GM18519 (cell line): Measurements from ENCODE around the gene RABAC1.
"Not testable (repeated sequence)": the region's sequence is repeated elsewhere in the genome, so short reads cannot be mapped to it uniquely, and the experiment has no call there.

ENCODE experiments used
- ATAC-seq: cut with Tn5 transposase; IDR thresholded peaks from one replicate; pipeline ENCODE4 v1.9.1; 2021; ENCODE audit warnings: mild to moderate bottlenecking, moderate library complexity; ENCODE audit not compliant: unreplicated experiment, low FRiP score

The RABAC1 gene

GRCh38 chr19:41959056-41960053 lies at the start of gene RABAC1:
TSS of gene RABAC1 (minus strand) at chr19:41959321. CDS start at chr19:41959292, 29 bp downstream.
- ATAC-seq, result peak; percentile 63

GRCh38 chr19:42006569-42006968 lies 47.4 kb upstream of the RABAC1 start:
- no peak for ATAC-seq

- no peak for ATAC-seq
Measured at GRCh38 chr19:42005504-42005903, 46.4 kb upstream of the RABAC1 start.

DNA sequence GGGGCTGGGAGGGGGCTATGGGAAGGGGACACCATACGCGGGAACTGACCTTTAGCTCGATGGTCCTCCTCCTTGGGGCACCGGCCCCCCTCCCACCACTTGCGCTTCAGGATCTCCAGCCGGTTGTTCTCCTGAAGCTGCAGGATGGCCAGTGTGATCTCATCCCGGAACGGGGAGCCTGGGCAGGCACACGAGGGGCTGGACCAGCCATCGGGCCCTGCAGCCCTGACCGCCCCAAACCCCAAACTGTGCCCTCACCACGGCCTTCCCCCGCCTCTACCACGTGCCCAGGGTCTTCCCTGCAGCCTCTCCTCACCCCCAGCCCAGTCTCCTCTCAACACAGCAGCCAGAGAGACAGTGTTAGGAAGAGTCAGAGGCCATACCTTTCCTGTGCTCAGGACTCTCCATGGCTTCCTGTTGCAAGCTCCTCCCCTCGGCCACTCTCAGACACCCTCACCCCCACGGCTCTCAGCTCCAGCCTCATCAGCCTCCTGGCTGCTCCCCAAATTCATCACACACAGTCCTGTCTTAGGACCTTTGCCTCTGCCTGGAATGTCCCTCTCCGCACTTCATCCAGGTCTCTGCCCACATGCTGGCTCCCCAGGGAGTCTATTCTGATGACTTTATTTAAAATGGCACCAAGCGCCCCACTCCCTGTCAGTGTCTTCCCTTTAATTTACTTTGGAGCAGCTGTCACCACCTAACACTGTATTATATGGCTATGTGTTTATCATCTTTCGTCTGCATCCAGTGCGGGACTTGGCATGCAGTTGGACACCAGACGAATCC lies 44.6 kb upstream of the RABAC1 start:
- no peak for ATAC-seq

DNA sequence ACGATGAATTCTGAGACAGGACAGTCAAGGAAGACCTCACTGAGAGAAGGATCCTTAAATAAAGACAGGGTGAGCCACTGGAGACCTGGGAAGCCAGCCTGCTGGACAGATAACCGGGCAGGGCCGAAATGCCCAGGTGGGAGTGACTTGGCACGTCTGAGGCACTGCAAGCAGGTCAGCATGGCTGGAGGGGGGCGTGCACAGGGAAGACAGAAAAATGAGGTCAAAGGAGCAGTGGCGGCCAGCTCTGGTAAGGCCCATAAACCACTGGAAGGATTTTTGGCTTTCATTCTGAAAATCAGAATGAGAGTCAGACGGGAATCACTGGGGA lies 40.7 kb upstream of the RABAC1 start:
- ATAC-seq, result no peak

- no peak for ATAC-seq
Measured at GRCh38 chr19:41999071-41999877, 40.2 kb upstream of the RABAC1 start.

DNA sequence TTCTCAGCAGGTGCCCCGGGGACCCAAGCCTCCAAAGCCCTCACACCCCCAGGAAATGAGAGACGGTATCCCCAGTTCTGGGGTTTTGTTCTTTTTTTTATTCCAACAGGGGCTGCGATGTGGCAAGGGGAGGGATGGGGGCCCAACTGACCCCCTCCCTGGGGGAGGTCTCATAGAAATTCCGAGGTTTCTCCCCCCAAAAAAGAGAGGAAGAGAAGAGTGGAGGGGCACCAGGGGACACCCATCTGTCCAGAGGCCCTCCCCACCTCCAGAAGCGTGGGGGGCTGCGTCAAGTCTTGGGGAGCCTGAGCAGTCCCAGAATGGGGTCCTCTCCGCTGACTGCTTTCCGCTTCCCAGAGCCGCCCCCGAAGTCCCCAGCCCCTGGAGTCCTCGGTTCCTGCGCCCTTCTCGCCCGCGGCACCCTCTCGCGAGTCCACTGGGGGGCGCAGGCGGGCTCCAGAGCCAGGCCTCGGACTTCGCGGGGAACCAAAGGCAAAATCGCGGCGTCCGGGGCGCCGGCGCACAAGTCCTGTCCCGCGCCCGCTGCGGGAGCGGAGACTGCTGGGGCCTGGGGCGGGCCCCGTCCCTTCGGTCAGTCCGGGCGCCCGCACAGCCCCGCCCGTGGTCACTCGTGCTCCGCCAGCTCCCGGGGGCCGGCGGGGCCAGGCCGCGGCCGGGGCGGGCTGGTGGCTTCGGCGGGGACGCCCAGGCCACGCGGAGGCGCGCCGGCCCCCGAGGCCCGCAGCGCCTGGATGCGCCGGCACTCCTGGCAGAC lies 39.3 kb upstream of the RABAC1 start:
- no peak for ATAC-seq

GRCh38 chr19:41997851-41998229 lies 38.7 kb upstream of the RABAC1 start:
- ATAC-seq, result no peak

DNA sequence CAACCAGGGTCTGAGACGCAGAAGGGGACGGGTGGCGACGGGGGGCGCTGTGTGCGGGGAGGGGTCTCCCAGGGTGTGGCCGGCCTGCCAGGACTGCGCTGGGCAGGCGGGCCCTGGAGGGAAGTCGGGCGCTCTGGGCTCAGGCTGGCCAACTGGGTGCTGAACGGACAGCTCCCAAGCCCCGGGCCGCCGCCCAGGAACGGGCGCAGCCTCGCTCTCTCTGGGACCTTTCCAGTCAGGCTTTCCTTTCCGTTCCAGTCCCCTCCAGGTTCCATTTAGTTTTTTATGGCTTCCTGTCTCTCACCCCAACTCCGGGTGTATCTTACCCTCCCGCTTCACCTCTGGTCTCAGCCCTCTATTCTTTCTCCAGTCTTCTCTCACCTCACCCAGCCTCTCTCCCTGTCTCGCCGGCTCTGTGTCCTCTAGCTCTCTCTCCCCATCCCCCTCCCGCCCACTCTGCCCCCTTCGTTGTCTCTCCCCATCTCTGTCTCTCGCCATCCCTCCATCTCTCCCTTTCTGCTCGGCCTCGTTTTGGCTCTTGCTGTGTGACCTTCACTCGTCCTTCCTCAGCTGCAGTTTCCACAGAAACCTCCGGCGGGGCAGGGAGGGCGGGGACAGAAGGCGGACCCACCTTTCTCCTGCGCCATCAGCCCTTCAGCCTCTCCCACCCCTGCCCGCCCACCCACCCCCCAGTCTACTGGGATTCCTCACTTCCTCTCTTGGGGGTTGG lies 38.2 kb upstream of the RABAC1 start:
- ATAC-seq, result no peak

DNA sequence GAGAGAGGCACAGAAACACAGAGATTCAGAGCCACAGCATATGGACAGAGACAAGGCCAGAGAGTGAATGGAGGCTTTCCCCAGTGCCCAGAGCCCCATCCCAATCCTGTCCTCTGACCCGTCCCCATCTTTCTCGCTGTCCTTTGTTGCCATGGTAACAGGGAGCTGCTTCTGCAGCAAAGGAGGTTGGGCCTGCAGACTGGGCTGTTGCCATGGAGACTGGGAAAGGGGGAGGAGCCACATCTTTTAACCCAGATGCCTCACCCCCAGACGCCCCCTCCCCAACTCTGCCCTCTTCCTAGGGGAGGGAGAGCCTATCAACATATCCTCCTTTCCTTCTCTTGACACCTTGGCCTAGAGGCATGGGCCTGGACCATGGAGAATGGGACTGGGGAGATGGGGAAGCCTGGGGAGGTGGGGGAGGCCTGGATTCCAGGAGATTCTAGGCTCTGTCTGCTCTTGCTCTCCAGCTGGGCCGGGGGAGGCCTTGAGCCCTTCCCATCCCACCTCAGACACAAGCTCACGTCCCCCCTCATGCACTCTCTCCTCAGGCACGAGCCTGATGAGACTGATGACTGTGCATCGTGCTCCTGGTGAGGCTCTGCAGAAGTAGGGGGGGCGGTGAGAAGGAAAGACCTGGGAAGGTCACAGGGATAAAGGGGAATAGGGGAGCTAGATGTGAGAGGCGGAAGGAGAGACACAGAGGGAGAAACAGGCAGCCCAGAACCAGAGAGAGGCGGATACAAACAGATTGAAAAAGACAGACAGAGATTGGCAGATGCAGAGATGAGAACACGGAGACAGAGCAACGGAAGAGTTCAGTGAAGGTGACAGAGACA lies 37.1 kb upstream of the RABAC1 start:
- no peak for ATAC-seq

DNA sequence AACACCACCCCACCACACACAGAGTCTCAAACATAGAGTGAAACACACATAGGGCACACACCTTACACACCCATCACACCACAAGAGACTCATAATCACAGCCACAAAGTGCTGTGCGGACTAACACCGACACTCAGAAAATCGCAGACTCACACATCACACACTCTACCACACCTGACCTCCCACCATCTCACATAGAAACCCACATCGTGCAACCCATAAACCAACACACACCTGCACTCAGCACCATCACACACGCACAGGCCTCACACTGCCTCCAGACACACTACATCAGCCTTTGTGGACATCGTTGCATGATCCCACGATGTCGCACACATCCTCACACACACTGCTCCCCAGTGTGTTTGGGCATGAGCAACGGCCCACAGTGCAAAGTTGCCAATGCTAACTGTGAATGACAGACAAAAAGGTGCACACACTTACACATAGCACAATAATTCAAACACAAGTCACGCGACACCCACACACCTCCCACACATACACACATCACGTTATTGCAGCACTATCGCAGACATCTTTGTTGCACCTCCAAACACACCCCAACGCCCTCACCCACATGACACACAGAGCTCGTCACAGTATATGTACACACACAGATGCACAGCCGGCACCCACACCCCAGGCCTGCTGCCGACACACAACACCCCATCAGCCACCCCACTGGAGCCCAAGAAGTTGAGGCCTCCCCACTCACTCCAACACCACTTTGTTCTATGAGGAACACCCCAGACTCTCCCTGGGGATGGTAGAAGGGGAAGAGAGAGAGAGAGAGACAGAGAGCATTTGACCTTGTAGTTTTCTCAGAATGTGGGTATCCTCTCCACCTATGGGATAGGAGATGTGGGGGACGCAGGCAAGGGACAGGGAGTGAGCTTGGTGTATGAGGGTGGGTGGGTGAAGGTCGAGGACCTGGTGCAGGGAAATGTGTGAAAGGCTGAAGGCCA lies 36.2 kb upstream of the RABAC1 start:
- ATAC-seq, result no peak

- ATAC-seq, result no peak
Measured at GRCh38 chr19:41994521-41994971, 35.4 kb upstream of the RABAC1 start.

DNA sequence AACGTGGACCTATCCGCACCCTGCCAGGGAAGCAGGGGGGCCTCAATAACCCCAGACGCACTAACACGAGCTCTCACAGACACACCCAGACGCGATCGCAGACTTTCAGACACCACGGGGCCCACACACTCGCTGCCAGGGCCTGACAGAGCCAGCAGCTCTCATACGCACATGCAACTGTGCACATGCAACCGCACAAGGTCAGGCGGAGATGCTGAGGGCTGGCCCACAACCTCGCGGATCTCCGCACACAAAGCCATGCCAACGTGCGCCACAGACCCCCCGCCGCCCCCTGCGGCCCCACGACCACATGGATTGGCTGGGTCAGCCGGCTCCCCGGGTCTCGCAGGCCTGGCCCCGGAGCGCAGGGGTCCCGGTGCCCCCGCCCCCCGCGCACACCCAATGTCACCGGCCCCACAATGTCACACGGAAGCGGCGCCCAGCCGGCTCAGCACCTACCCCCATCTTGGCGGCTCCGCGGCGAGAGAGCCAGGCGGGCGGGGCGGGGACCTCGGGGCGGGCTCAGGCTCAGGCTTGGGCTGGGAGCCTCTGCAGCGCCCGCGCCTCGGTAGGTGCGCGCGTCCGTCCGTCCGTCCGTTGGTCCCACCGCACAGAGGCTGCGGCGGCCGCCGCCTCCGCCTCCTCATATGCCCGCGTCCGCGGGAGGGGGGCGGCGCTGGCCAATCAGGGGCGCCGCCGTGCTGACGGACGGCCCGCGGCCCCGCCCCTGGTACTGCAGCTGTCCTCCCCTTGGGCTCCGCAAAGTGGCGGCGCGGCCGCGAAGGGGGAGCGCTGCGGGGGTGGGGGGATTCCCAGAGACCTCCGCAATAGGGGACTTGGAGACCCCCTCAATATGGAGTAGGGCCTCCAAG lies 34.7 kb upstream of the RABAC1 start, which contains the start of gene ATP1A3:
Gene ATP1A3 (minus strand): TSS at position 619 of the 872 bp plus-strand sequence. CDS start 154 bp downstream, at position 465.
- no peak for ATAC-seq

DNA sequence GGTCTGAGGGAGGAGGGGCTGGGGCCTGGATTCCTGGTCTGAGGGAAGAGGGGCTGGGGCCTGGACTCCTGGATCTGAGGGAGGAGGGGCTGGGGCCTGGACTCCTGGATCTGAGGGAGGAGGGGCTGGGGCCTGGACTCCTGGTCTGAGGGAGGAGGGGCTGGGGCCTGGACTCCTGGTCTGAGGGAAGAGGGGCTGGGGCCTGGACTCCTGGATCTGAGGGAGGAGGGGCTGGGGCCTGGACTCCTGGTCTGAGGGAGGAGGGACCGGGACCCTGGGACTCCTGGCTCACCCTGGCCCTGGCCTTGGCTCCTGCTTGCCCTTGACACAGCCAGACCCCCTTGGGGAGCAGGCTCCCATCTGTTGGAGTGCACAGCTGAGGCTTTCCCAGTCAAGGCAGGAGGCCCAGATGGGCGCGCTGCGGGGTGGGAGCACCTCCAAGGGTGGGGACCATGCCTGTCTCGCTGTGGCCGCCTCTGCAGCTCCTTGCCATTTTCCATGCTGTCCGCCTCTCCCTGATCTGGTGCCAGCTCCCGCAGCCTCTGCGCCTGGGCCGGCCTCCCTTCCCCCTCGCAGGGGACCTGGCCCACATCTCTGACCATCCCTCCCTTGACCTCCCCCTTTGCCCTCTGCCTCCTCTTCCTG lies 32.9 kb upstream of the RABAC1 start:
- ATAC-seq, result not testable (repeated sequence)

- no peak for ATAC-seq
Measured at GRCh38 chr19:41991025-41991424, 31.9 kb upstream of the RABAC1 start.

DNA sequence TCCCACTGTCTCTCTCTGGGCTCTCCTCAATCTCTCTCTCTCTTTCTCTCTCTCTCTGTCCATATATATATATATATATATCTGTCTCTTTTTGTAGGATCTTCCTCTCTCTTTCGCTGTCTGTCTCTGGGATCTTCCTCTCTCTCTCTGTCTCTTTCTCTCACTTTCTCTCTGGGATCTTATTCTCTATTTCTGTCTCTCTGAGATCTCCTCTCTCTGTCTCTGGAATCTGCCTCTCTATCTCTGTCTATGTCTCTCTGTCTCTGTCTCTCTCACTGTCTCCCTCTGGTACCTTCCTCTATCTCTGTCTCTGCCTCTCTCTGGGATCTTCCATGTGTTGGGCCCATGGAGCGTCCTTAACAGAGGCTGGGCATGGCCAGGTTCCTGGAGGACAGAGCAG lies 31.5 kb upstream of the RABAC1 start:
- ATAC-seq, result no peak
